ENCODE data around the gene DAPK3.

DNA sequence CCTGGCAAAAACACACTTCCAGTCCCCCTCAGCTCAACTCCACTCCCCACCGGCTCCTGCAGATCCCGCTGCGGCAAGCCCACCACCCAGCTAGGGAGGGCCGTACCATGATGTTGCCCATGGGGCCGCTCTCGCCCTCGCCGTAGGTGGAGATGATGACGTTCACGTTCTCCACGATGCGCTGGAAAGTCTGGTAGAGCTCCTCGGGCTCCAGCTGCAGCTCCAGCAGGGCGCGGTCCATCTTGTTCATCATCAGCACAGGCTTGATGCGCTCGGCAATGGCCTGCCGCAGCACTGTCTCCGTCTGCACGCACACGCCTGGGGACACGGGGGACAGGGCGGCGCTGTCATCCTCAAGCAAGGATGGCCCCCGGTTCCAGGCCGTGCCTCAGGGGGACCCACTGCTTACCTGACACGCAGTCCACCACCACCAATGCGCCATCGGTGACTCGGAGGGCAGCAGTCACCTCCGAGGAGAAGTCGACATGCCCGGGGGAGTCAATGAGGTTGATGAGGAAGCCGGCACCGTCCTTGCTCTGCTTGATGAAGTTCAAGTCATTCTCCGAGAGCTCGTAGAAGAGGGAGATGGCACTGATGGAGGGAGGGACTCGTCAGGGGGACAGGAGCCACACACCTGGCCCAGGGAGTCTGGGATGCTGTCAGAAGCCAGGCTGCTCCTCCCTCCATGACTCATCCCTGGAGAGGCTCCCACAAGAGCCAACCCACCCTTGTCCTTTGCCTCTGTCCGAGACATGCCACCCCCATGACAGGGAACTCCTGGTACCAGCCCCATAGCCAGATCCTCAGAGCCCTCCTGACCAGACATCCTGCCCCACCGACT lies 12.0 kb upstream of the DAPK3 start:
- TF ChIP-seq TAF1 (IDR thresholded peaks at IDR 0.05; ENCODE audit: borderline replicate concordance, low read depth, low read length) (no peak), POLR2AphosphoS5 (IDR thresholded peaks at IDR 0.05; ENCODE audit: low read depth, low read length) (peak; percentile 23; the same call in 1 of the 2 replicates)
